Measurements from ENCODE around the gene L1CAM.

The L1CAM gene

DNA sequence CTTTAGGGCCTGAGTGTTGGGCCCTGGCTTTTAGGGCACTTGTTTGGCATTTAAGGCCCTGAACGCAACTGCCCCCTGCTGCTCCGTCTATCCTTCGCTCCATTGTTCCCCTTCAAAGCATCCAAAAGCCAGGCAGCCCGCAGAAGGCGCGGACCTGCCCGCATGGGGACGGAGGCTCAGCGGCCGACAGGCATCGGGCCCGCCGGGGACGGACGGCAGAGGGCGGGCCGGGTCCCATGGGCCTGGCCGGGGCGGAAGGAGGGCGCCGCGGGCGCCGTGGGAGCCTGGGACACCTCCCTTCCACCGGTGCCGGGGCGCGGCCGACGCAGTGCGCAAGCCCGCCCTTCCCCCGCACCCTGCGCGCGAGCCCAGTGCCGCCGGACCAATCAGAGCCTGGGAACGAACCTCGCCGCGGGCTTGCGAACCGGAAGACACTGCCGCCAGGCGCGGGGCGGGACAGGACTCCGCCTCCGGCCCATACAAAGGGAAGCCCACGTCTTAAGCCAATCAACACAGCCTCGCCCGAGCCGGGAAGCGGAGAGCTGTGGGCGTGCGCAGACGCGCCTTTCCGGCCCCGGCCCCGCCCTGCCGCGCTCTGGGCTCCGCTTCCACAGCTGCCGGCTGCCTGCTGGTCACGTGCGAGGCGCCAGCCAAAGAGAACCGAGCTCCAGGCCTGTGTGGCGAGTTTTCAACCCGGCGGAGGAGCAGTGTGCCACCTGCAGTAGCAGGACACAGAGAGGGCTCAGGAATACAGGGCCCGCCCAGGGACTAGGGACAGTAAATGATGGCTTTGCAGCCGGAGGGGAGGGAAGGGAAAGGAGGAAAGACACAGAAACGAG lies 42.2 kb upstream of the L1CAM start:
- H3K27me3 ChIP-seq (ENCODE audit: low read length), result no peaks in the 10 kb centered on the region
- no peaks in the 10 kb centered on the region for H3K9me2 ChIP-seq (replicated peaks; ENCODE audit: insufficient read depth, low read length)
- peaks cover 20% of the 10 kb centered on the region for H3K79me2 ChIP-seq (ENCODE audit: insufficient read depth, low read length)
- H3K27ac ChIP-seq (ENCODE audit: low read depth, low read length), result peak overlapping the region; percentile 100
- peak overlapping the region; percentile 65 for H3K4me3 ChIP-seq (ENCODE audit: insufficient read depth, low read length, poor library complexity, severe bottlenecking)
- H3K4me2 ChIP-seq (ENCODE audit: low read depth, low read length, poor library complexity, severe bottlenecking), result peak overlapping the region; percentile 78
- peak overlapping the region; percentile 98 for H3K9ac ChIP-seq (ENCODE audit: low read length)
- no peak overlapping the region for H2AFZ ChIP-seq (ENCODE audit: low read depth, low read length, severe bottlenecking)
- H4K20me1 ChIP-seq (ENCODE audit: low read depth, low read length), result no peaks in the 10 kb centered on the region
- TF ChIP-seq EZH2phosphoT487 (conservative IDR thresholded peaks at IDR 0.05; ENCODE audit: low read length), result no peak
- TF ChIP-seq, protein P1, sequence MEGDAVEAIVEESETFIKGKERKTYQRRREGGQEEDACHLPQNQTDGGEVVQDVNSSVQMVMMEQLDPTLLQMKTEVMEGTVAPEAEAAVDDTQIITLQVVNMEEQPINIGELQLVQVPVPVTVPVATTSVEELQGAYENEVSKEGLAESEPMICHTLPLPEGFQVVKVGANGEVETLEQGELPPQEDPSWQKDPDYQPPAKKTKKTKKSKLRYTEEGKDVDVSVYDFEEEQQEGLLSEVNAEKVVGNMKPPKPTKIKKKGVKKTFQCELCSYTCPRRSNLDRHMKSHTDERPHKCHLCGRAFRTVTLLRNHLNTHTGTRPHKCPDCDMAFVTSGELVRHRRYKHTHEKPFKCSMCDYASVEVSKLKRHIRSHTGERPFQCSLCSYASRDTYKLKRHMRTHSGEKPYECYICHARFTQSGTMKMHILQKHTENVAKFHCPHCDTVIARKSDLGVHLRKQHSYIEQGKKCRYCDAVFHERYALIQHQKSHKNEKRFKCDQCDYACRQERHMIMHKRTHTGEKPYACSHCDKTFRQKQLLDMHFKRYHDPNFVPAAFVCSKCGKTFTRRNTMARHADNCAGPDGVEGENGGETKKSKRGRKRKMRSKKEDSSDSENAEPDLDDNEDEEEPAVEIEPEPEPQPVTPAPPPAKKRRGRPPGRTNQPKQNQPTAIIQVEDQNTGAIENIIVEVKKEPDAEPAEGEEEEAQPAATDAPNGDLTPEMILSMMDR (IDR thresholded peaks at IDR 0.05; ENCODE audit: insufficient read depth, low read length, poor library complexity, severe bottlenecking), result no peak
- no peaks in the 10 kb centered on the region for H3K36me3 ChIP-seq (ENCODE audit: low read length)
- no peaks in the 10 kb centered on the region for H3K9me3 ChIP-seq (ENCODE audit: insufficient read depth, low read length)
- H3F3A ChIP-seq (ENCODE audit: insufficient read depth), result peaks cover 22% of the 10 kb centered on the region

DNA sequence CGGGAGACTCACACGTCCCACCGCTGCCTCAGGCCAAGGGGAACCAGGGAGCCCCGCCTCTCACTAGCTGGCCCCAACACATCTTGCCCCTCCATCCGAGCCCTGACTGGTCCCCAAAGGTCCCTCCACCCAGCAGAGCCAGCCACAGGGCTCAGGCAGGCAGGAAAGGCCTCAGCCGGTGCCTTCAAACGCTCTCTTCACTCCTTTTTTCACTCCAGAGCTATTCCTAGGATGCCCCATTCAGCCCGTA lies 41.6 kb upstream of the L1CAM start:
- Histone ChIP-seq H3K27me3 (ENCODE audit: low read length) (no peaks in the 10 kb centered on the region), H2AFZ (ENCODE audit: low read depth, low read length, severe bottlenecking) (no peak overlapping the region), H3K9me3 (ENCODE audit: insufficient read depth, low read length) (no peaks in the 10 kb centered on the region), H3K36me3 (ENCODE audit: low read length) (no peaks in the 10 kb centered on the region), H4K20me1 (ENCODE audit: low read depth, low read length) (no peaks in the 10 kb centered on the region), H3F3A (ENCODE audit: insufficient read depth) (peaks cover 22% of the 10 kb centered on the region), H3K9me2 (replicated peaks; ENCODE audit: insufficient read depth, low read length) (no peaks in the 10 kb centered on the region), H3K27ac (ENCODE audit: low read depth, low read length) (peak overlapping the region; percentile 100), H3K79me2 (ENCODE audit: insufficient read depth, low read length) (peaks cover 16% of the 10 kb centered on the region; the same call in 1 of the 2 replicates), H3K4me3 (ENCODE audit: insufficient read depth, low read length, poor library complexity, severe bottlenecking) (peak overlapping the region; percentile 65), H3K4me2 (ENCODE audit: low read depth, low read length, poor library complexity, severe bottlenecking) (peak overlapping the region; percentile 78), H3K9ac (ENCODE audit: low read length) (peak overlapping the region; percentile 98)
- TF ChIP-seq EZH2phosphoT487 (conservative IDR thresholded peaks at IDR 0.05; ENCODE audit: low read length), result no peak
- TF ChIP-seq, protein P1 (IDR thresholded peaks at IDR 0.05; ENCODE audit: insufficient read depth, low read length, poor library complexity, severe bottlenecking), result no peak

DNA sequence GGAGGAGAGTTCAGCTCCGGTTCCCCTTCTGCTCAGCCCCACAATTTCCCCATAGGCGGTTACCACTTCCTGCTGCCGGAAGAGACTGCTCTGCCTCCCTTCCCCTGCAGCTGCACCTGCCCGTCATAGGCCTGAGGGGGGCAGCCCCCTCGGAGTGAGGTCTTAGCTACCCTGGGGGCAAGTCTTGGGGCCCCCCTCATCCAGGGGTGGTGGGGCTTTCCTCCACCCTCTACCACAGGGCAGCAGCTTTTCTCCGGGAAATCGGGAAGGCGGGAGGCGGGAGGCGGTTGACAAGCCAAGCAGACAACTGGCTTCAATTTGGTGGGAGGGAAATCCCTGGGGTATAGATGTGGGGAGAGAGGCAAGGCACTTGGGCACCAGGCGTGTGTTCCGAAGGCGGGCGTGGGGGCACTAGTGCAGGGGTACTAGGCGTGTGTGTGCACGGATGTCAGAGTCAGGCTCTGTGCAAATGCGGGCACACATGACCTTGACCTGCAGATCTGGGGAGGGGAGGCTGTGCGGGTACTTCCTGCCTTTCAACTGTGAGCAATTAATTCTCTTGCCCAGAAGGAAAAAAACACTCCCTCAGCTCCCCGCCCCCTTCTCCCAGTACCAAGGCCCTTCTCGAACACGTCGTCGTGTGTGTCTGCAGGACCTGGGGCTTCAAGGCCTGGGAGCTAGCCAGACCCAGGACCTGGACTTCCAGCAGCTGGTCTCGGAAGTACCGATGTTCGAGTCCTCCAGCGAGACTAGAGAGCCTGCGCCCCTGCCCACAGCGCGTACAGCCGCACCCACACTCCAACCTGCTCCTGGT lies 41.1 kb upstream of the L1CAM start:
- Histone ChIP-seq H3F3A (ENCODE audit: insufficient read depth) (peaks cover 22% of the 10 kb centered on the region), H2AFZ (ENCODE audit: low read depth, low read length, severe bottlenecking) (no peak overlapping the region), H3K36me3 (ENCODE audit: low read length) (no peaks in the 10 kb centered on the region), H3K27me3 (ENCODE audit: low read length) (no peaks in the 10 kb centered on the region), H3K9ac (ENCODE audit: low read length) (peak overlapping the region; percentile 98), H3K27ac (ENCODE audit: low read depth, low read length) (peak overlapping the region; percentile 100), H3K4me3 (ENCODE audit: insufficient read depth, low read length, poor library complexity, severe bottlenecking) (peak overlapping the region; percentile 65), H3K9me3 (ENCODE audit: insufficient read depth, low read length) (no peaks in the 10 kb centered on the region), H3K4me2 (ENCODE audit: low read depth, low read length, poor library complexity, severe bottlenecking) (peak overlapping the region; percentile 78), H3K9me2 (replicated peaks; ENCODE audit: insufficient read depth, low read length) (no peaks in the 10 kb centered on the region), H3K79me2 (ENCODE audit: insufficient read depth, low read length) (peaks cover 16% of the 10 kb centered on the region; the same call in 1 of the 2 replicates), H4K20me1 (ENCODE audit: low read depth, low read length) (no peaks in the 10 kb centered on the region)
- TF ChIP-seq EZH2phosphoT487 (conservative IDR thresholded peaks at IDR 0.05; ENCODE audit: low read length), result no peak
- TF ChIP-seq, protein P1 (IDR thresholded peaks at IDR 0.05; ENCODE audit: insufficient read depth, low read length, poor library complexity, severe bottlenecking), result no peak
